Measurements from ENCODE around the gene CHST3.

Gene CHST3

DNA sequence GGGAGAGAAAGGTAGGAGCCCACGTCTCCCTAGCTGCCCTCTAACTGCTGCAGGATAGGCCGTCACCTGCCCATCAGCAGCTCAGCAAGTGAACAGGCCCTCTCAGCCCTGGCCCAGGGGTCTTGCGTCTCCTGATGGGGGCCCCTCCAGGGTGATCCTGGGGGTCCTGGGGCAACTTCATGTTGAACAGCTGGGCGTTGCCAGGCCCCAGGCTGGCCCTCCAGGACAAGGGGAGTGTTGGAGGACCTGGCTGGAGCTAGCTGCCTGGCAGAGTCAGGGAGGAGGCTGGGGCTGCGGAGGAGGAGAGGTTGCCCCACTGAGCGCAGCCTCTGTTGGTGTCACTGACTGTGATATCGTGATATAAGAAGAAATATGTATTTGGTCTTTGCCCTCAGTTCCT lies 89.5 kb downstream of the CHST3 start:
- Histone ChIP-seq H3K9ac (ENCODE audit: low read depth, low read length) (no peak overlapping the region), H3K27me3 (ENCODE audit: control insufficient read depth, insufficient read depth, low read length) (no peaks in the 10 kb centered on the region), H3K4me1 (ENCODE audit: control insufficient read depth, insufficient read depth, low read length) (no peaks in the 10 kb centered on the region), H3K36me3 (ENCODE audit: control insufficient read depth, insufficient read depth, low read length) (no peaks in the 10 kb centered on the region), H3K9me3 (ENCODE audit: control insufficient read depth, insufficient read depth, low read length) (no peaks in the 10 kb centered on the region), H3K4me3 (ENCODE audit: low read depth, low read length) (no peak overlapping the region)

DNA sequence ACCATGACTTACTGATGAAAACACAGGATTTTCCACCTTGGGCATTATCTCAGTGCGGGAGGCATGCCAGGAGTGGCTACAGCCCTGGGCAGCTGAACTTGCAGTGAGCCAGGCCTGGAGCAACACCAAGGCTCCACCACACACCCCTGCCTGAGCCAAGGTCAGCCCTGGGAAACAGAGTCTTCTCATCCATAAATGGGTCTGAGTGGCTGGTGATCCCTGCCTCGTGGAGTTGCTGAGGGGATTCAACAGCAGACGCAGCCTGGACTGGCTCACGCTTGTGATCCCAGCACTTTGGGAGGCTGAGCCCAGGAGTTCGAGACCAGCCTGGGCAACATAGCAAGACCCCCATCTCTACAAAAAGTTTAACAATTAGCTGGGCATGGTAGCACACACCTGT lies 91.9 kb downstream of the CHST3 start:
- Histone ChIP-seq H3K27me3 (ENCODE audit: control insufficient read depth, insufficient read depth, low read length) (no peaks in the 10 kb centered on the region), H3K4me1 (ENCODE audit: control insufficient read depth, insufficient read depth, low read length) (no peaks in the 10 kb centered on the region), H3K4me3 (ENCODE audit: low read depth, low read length) (no peak overlapping the region), H3K9ac (ENCODE audit: low read depth, low read length) (no peak overlapping the region), H3K9me3 (ENCODE audit: control insufficient read depth, insufficient read depth, low read length) (no peaks in the 10 kb centered on the region), H3K36me3 (ENCODE audit: control insufficient read depth, insufficient read depth, low read length) (no peaks in the 10 kb centered on the region)

DNA sequence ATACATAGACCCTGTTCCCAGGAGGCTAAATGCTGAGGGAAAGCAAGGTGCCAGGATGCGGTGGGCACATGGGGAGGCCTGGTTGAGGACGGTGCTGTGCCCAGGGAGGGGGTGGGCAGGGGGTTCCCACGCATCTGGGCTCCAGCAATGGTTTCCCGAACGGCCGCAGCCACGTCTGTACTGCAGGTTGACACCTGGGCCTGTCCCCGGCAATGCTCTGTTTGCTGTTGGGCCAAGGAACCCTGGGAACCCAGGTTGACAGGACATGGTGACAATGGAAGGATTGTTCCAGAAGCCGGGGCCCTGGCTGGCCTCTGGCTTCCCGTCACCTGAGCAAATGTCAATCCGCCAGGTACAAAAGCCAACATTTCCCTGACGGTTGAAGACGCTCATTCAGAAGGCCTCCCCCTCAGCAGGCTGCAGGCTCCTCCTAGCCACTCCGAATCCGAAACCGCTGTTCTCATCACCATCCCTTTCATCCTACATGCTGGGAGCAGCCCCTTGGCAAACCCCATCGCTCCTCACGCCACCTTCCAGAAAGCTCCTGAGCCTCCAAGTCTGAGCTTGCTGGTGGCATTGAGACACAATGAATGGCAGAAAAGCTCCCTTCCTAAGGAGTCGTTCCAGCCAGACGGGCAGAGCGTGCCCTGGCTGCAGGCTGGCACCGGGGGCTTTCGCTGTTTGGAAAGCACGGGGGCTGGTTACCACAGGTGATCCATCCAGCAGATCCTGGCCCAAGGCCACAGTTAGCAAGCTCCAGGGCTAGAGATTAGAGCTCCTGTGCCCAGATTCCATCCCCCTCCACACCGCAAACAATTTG lies 92.9 kb downstream of the CHST3 start:
- Histone ChIP-seq H3K9ac (ENCODE audit: low read depth, low read length) (no peak overlapping the region), H3K27me3 (ENCODE audit: control insufficient read depth, insufficient read depth, low read length) (no peaks in the 10 kb centered on the region), H3K4me3 (ENCODE audit: low read depth, low read length) (no peak overlapping the region), H3K36me3 (ENCODE audit: control insufficient read depth, insufficient read depth, low read length) (no peaks in the 10 kb centered on the region), H3K4me1 (ENCODE audit: control insufficient read depth, insufficient read depth, low read length) (no peaks in the 10 kb centered on the region), H3K9me3 (ENCODE audit: control insufficient read depth, insufficient read depth, low read length) (no peaks in the 10 kb centered on the region)

DNA sequence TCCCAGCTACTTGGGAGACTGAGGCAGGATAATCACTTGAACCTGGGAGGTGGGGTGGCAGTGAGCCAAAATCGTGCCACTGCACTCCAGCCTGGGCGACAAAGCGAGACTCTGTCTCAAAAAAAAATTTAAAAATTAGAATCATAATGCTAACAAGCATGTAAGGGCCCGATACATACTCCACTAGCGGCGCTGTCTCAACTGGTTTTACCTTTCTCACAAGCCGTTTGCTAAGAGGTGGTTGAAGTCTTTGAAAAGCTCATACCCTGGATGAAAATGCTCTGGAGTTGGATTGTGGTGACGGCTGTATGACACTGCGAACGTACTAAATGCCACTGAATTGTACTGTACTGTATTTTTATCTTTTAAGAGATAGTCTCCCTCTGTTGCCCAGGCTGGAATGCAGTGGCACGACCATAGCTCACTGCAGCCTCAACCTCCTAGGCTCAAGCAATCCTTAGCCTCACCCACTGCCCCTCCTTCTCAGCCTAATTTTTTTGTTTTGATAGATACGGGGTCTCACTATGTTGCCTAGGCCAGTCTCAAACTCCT lies 94.2 kb downstream of the CHST3 start:
- H3K4me1 ChIP-seq (ENCODE audit: control insufficient read depth, insufficient read depth, low read length), result no peaks in the 10 kb centered on the region

DNA sequence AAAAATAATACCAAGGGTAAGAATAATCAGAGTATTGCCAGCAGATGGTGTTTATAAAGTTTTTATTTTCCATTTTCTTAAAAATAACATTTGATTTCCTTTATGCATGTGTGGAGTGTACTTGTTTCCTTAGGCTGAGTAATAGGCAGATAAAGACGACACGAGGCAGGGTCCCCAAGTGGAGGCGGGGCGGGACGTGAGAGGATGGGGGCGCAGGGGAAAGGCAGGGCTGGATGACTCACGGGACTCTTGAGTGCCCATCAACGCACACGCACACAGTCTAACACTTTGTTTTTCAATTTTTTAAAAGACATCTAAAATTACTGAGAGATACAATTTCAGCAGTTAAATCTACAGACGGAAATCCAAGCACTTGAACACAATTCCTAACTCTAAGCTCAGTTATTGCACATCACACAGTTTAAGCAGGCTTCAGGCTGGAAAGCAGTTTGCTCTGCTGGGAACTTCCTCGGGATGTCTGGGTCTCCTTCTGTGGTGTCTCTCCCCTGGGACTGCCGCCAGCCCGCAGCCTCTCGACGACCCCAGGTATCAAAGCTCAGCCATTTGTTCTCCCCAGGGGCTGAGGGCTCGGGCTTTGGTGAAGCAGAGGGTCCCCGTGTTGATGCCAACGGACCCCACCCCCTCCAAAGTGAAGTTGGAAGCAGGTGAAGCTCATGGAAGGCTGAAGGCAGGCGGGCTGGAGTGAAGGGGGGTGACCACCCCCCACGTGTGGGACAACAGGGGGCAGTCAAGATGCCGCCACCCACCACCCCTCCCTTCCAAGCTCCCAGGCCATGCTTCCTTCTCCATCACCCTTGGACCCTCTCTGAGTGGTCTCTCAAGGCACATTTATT lies 95.0 kb downstream of the CHST3 start:
- Histone ChIP-seq H3K9me3 (ENCODE audit: control insufficient read depth, insufficient read depth, low read length) (no peaks in the 10 kb centered on the region), H3K9ac (ENCODE audit: low read depth, low read length) (no peak overlapping the region), H3K4me1 (ENCODE audit: control insufficient read depth, insufficient read depth, low read length) (no peaks in the 10 kb centered on the region), H3K36me3 (ENCODE audit: control insufficient read depth, insufficient read depth, low read length) (no peaks in the 10 kb centered on the region), H3K27me3 (ENCODE audit: control insufficient read depth, insufficient read depth, low read length) (no peaks in the 10 kb centered on the region), H3K4me3 (ENCODE audit: low read depth, low read length) (no peak overlapping the region)

More for the DNA sequence above, 94.2 kb downstream of the CHST3 start:
- H3K4me3 ChIP-seq (ENCODE audit: low read depth, low read length), result no peak overlapping the region
- H3K36me3 ChIP-seq (ENCODE audit: control insufficient read depth, insufficient read depth, low read length), result no peaks in the 10 kb centered on the region
- H3K9ac ChIP-seq (ENCODE audit: low read depth, low read length), result no peak overlapping the region
- H3K27me3 ChIP-seq (ENCODE audit: control insufficient read depth, insufficient read depth, low read length), result no peaks in the 10 kb centered on the region
- no peaks in the 10 kb centered on the region for H3K9me3 ChIP-seq (ENCODE audit: control insufficient read depth, insufficient read depth, low read length)

DNA sequence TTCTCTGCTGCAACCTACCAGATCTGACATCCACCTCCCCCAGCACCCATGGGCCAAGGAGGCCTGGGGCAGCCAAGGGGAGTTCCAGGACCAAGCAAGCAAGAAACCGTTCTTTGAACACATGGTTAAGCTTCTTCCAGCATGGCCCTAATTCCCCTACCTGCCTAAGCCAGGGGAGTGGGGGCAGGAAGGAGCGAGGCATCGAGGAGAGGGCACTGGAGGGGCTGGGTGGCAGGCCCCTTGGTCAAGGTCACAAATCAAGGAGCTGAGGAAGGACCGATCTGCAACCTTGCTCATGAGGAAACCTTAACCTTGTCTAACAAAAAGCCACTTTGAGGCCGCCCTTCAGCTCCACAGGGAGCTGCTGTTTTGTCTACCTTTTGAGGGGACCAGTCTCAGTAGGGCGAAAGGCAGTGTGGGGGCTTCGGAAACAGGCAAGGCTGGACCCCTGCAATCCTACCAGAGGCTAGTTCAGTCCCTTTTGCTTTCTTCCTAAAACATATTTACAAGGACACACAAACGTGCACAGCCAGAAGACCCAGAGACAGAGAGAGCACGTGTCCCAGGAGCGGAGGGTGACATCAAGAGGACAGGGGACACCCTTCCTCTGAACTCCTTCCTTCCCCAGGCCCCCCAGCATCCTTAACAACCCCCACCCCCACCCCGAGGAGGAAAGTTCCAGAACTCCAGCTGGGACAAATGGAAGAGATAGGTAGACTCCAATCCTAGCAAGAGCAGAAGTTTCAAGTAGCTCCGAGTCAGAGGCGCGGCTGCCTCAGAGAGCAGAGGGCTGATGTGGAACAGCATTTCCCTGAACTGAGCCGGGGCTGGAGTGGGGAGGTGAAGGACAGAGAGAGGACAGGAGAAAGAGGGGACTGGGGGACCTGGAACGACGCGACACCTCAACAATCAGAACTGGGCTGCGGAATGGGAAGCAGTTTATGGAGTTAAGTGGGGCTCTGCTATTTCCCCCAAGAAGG lies 95.9 kb downstream of the CHST3 start:
- Histone ChIP-seq H3K27me3 (ENCODE audit: control insufficient read depth, insufficient read depth, low read length) (no peaks in the 10 kb centered on the region), H3K4me1 (ENCODE audit: control insufficient read depth, insufficient read depth, low read length) (no peaks in the 10 kb centered on the region), H3K9me3 (ENCODE audit: control insufficient read depth, insufficient read depth, low read length) (no peaks in the 10 kb centered on the region), H3K9ac (ENCODE audit: low read depth, low read length) (no peak overlapping the region), H3K36me3 (ENCODE audit: control insufficient read depth, insufficient read depth, low read length) (no peaks in the 10 kb centered on the region), H3K4me3 (ENCODE audit: low read depth, low read length) (no peak overlapping the region)

DNA sequence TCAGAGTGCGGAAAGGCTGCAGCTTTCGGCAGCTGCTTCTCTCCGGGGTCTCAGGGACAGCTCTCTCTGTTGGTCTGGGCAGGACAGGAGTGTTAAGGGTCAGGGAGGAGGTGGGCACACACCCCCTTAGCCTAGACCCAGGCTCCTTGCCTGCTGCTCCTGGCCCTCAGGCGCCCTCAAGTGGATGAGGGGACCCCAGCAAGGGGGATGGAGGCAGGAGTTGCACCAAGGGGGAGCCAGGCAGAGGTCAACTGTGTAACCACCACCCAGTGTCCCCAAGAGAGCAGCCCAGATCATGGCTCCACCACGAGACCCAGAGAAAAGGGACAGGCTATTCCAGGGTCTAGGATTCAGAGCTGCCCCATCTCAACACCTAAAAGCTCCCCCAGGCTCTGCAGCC lies 97.3 kb downstream of the CHST3 start:
- Histone ChIP-seq H3K9me3 (ENCODE audit: control insufficient read depth, insufficient read depth, low read length) (no peaks in the 10 kb centered on the region), H3K27me3 (ENCODE audit: control insufficient read depth, insufficient read depth, low read length) (no peaks in the 10 kb centered on the region), H3K9ac (ENCODE audit: low read depth, low read length) (no peak overlapping the region), H3K4me3 (ENCODE audit: low read depth, low read length) (no peak overlapping the region), H3K36me3 (ENCODE audit: control insufficient read depth, insufficient read depth, low read length) (no peaks in the 10 kb centered on the region), H3K4me1 (ENCODE audit: control insufficient read depth, insufficient read depth, low read length) (no peaks in the 10 kb centered on the region)

DNA sequence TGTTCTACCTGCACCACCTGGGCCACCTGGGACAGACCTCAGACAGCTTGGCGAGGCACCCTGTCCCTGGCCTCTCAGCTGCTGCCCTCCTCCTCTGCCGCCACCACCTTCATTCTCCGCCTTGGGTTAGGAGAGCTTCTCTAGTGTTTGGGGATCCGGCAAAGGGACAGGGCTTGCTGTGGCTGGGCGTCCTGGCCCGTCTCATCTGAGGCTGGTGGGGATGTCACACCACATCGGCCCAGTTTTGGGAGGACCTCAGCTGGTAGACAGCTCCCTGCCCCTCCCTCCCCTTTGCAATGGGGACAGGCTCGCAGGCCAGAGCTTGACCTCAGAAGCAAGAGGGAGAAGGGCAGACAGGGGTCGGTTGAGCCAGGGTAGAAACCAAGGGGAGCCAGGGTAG lies 97.7 kb downstream of the CHST3 start:
- Histone ChIP-seq H3K4me3 (ENCODE audit: low read depth, low read length) (no peak overlapping the region), H3K9me3 (ENCODE audit: control insufficient read depth, insufficient read depth, low read length) (no peaks in the 10 kb centered on the region), H3K36me3 (ENCODE audit: control insufficient read depth, insufficient read depth, low read length) (no peaks in the 10 kb centered on the region), H3K9ac (ENCODE audit: low read depth, low read length) (no peak overlapping the region), H3K27me3 (ENCODE audit: control insufficient read depth, insufficient read depth, low read length) (no peaks in the 10 kb centered on the region), H3K4me1 (ENCODE audit: control insufficient read depth, insufficient read depth, low read length) (no peaks in the 10 kb centered on the region)

DNA sequence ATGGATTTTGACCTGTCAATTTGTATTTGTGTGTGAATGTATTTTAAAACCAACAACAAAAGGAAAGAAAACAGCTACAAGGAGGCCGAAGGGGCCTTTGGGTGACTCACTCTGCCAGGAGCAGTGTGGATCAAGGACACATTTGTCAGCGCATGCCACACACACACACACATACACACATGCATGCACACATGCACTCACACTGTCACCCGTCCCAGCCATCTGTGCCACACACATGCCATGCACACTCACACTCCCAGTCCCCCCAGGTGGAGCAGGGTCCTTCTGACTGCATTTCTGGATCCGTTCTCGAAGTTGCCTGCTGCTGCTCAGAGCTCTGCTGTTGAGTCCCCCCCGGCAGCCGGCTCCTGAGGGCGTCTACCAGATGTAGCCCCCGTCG lies 98.2 kb downstream of the CHST3 start:
- H3K9ac ChIP-seq (ENCODE audit: low read depth, low read length), result no peak overlapping the region
- no peaks in the 10 kb centered on the region for H3K4me1 ChIP-seq (ENCODE audit: control insufficient read depth, insufficient read depth, low read length)
- H3K36me3 ChIP-seq (ENCODE audit: control insufficient read depth, insufficient read depth, low read length), result no peaks in the 10 kb centered on the region
- no peak overlapping the region for H3K4me3 ChIP-seq (ENCODE audit: low read depth, low read length)
- no peaks in the 10 kb centered on the region for H3K27me3 ChIP-seq (ENCODE audit: control insufficient read depth, insufficient read depth, low read length)
- no peaks in the 10 kb centered on the region for H3K9me3 ChIP-seq (ENCODE audit: control insufficient read depth, insufficient read depth, low read length)

All from iPS-15b (cell line).